Activated CD8-positive, alpha-beta memory T cell treated with anti-CD3 and anti-CD28 coated beads for 48 hours (primary cell): Measurements from ENCODE around the gene HASPIN.
A peak's percentile ranks its signal among the peaks of the same experiment; 100 is the strongest.
"Not testable (repeated sequence)": the region's sequence is repeated elsewhere in the genome, so short reads cannot be mapped to it uniquely, and the experiment has no call there.

Source experiments
- DNase-seq, 3 experiments: peaks; one replicate each; pipeline ENCODE4 v3.0.0-alpha.2; 2020; ENCODE audit warnings: low read depth in 2 of 3, low spot score in 2 of 3

HASPIN gene

DNA sequence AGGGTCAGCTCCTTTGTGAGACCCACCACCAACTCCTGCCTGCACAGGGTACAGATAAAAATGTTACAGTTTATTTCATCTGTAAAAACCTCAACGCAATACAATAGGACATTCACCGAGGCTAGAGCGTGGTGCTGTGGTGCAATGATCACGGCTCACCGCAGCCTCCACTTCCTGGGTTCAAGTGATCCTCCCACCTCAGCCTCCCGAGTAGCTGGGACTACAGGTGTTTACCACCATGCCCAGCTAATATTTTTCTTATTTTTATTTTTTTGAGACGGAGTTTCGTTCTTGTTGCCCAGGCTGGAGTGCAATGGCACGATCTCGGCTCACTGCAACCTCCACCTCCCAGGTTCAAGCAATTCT lies 11.2 kb downstream of the HASPIN start:
- not testable (repeated sequence) for DNase-seq

DNA sequence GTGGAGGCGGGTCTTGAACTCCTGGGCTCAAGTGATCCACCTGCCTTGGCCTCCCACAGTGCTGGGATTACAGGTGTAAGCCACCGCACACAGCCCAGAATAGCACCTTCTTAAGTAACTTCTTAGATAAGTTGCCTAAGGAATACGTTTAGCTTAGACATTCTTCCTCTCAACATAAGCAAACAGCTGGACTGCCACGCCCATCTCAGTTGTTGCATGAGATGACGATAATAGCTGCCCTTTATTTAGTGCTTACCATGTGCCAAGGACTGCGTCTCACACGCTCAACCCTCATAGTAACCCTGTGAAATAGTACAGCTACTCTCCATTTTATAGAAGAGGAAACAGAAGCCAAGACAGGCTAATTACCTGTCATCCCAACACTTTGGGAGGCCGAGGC lies 11.8 kb downstream of the HASPIN start:
- DNase-seq = no peak

DNA sequence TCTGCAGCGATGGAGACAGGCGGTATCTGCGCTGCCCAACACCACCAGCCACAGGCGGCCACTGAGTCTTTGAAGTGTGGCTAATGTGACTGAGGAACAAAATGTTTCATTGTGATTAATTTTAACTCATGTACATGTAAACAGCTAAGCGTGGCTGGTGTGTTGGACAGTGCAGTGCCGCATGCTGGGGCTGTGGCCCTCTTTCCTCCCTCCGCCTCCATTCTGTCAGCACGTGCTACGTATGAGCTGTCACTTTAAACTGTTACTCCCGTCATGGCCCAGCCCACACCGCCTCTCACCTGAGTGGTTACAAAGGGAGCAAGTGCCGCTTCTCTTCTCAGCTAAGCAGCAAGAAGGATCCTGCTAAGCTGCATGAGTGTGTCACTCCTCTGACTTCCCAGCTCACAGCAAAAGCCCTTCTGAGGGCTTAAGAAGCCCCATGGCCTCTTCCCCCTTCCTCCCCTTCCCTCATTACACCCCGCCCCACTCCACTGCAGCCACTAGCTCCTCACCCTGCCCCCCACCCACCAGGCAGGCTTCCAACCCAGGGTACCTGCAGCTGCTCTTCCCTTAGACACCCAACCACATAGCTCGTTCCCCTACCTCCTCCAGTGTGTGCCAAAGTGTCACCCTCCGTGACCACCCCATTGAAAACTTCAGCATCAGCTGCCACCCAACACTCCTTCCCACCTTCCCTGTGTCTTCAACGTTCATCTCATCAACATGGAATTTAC lies 15.0 kb downstream of the HASPIN start:
- peak in 1 of 3 experiments; percentile 50 for DNase-seq

DNA sequence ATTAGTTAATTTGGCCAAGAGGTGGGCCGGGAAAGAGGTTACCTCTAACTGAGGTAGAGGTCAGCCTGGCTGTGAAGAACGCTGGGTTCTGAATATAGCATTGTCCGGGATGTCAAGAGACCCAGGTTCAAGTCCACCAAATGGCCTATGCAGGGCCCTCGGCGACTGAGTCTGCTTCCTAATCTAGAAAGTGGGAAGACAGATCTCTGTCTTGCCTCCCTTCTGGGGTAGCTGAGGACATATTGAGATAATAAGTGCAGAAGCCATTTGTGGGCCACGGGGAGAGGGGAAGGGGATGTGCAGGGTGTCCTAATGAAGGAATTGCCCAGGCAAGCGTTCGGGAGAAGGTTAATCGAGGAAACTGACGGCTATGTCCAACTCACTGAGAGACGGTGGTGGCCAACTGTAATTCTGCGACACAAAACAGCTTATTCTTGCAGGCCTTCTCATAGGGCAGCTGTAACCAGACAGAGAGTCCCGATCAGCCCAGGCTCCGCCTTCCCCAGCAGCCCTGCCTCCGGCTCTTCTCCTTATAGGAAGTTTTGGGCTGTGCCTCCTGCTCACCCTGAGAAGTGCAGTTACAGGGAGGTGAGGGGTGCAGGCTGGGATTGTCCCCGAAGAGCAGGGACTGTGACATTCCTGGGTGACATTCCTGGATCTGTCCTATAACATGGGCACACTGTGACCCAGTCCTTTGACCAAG lies 15.9 kb downstream of the HASPIN start:
- no peak for DNase-seq

DNA sequence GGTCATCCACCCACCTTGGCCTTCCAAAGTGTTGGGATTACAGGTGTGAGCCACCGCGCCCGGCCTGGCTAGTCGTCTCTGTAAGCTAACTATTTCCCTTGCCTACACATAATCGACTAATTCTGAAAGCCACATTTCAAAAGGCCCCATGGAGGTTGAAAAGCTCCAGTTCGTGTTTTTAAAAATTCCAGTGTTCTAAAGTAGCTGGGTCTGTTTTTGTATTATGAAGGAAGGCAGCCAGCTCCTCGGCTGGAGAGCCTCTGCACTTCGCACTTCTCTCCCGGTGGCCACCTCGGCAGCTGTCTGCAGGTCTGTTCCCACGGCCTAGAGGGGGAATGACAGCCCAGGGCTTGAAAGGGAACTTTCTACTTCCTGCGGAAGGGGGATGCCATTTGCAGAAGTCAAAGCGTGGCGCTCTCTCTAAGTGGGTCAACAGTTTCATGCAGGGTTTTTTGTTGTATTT lies 16.9 kb downstream of the HASPIN start:
- no peak for DNase-seq

DNA sequence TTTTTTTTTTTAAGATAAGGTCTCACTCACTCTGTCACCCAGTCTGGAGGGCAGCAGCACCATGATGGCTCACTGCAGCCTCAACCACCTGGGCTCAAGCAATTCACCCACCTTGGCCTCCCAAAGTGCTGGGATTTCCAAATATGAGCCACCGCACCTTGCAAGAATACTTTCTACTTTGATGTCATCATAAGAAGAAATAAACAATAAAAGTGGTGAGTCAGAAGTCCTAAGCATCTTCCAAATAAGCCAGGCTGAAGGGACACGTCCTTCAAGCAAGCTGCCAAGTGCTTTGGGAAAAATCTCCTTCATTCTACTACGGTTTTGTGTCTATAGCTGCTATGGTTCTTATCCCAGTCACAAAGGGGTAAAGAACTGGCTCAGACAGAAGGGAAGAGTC lies 20.3 kb downstream of the HASPIN start:
- no peak for DNase-seq

DNA sequence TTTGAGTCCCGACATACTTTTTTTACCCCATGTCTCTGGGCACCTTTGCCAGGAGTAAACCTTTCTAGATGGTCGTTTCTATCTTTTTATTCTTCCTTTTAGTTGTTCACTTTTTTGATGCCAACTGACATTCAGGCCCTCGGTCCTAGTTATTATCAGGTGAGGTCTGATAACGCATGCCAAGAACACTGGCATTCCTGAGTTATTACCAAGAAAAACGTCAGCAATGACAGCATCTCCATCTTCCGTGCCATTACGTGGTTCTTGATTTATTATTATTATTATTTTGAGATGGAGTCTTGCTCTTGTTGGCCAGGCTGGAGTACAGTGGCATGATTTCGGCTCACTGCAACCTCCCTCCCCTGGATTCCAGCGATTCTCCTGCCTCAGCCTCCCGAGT lies 21.4 kb downstream of the HASPIN start:
- no peak for DNase-seq

DNA sequence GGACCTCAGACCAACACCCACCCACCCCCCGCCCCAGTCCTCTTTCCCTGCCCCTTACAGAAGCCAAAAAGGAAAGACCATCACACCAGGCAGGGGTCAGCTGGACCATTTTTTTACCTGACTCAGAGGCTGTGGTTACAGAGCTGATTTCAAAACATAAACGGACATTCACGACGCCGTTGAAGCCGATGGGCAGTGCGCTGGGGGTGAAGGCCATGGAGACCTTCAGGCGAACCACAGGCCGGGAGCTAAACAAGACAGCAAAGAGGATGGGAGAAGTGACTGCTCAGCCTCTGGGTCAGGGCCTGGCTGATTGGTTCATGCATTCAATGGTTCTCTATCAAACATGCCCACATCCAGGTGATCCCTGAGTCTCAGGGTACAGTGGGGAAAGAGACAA lies 24.1 kb downstream of the HASPIN start:
- no peak for DNase-seq

DNA sequence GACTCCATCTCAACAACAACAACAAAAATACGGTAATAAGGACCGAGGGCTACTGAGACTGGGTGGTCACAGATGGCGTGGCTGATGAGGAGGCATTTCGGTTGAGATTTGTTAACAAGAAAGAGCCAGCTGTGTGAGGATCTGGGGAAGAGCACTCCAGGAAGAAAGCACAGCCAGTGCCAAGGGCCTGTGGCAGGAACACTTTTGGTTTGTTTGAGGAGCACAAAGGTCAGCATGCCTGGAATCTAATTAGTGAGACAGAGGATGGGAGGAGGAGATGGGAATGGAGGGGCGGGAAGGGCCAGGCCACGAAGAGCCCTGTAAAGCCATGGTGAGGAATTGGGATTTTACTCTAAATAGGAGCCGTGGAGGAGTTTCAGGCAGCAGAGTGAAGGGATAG lies 24.9 kb downstream of the HASPIN start:
- DNase-seq = no peak

DNA sequence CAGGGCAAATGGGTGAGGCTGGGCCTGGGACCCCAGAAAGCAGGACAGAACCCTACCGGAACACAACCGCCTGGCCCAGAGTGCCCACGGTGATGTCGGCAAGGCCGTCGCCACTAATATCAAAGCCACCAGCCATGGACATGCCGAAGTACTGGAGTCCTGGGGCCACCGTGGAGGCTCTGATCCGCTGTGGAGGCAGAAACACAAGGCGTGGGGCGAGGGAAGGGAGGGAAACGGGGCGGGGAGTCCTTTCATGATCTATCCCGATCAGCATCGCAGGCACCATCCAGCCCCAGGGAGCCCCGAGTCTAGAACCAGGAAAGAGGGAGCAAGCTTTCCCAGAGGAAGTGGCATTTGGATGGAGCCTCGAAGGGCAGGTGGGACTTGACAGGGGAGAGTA lies 26.6 kb downstream of the HASPIN start:
- DNase-seq = no peak

DNA sequence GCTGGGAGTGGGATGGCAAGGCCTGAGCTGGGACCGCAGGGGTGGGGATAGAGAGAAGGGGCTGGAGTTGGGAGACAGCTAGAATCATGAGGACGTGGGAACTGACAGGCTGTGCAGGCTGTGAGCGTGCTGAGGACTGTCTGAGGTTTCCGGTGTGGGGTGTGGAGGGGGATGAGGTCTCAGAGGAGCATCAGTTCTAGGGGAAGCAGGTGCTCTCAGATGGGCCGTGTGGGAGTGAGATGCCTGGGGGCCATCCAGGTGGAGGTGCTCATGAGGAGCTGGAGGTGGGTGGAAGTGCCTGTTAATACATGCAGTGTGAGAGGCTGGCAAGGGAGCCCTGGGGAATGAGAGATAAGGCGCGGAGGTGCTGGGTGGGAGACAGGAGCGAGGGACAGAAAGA lies 27.2 kb downstream of the HASPIN start:
- no peak for DNase-seq

DNA sequence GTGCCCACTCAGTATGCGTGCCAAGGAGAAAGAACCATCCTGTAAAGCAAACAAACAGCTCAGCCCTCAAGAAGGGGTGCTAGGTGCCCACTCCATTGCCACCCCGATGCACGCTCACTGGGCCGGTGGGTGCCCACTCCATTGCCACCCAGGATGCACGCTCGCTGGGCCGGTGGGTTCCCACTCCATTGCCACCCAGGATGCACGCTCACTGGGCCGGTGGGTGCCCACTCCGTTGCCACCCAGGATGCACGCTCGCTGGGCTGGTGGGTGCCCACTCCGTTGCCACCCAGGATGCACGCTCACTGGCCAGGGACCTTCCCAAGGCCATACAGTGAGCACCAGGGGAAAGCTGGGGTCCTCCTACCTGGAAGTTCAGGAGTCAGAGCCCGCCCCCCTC lies 28.1 kb downstream of the HASPIN start:
- DNase-seq = no peak

DNA sequence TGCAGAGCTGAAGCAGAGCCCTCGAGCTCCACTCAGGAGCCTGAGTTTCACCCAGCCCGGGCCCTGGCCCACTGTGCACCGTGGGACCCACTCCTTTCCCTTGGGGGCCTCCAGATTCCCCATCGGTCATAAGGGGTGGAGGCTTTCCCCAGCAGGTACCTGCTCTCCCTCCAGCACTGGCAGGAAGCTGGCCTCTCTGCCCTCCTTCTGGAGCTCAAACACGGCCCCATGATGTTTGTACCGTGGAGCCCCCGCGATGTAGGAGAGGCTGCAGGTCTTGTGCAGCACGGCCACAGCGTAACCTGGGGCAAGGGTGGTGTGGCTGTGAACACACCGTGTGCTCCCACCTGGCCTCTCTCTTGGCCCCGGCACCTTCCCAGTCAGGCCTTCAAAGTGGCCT lies 29.9 kb downstream of the HASPIN start:
- DNase-seq = no peak

DNA sequence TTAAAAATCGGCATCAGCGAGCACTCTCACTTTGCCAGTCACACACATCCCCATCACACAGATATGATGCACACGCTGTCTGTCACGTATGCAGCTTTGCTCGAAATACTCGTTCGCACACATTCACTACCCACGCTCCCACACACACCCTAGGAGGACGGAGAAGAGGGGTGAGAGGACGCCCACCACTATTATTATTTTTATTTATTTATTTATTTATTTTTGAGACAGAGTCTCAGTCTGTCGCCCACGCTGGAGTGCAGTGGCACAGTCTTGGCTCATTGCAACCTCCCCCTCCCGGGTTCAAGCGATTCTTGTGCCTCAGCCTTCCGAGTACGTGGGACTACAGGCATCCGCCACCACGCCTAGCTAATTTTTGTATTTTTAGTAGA lies 30.4 kb downstream of the HASPIN start:
- DNase-seq = no peak

DNA sequence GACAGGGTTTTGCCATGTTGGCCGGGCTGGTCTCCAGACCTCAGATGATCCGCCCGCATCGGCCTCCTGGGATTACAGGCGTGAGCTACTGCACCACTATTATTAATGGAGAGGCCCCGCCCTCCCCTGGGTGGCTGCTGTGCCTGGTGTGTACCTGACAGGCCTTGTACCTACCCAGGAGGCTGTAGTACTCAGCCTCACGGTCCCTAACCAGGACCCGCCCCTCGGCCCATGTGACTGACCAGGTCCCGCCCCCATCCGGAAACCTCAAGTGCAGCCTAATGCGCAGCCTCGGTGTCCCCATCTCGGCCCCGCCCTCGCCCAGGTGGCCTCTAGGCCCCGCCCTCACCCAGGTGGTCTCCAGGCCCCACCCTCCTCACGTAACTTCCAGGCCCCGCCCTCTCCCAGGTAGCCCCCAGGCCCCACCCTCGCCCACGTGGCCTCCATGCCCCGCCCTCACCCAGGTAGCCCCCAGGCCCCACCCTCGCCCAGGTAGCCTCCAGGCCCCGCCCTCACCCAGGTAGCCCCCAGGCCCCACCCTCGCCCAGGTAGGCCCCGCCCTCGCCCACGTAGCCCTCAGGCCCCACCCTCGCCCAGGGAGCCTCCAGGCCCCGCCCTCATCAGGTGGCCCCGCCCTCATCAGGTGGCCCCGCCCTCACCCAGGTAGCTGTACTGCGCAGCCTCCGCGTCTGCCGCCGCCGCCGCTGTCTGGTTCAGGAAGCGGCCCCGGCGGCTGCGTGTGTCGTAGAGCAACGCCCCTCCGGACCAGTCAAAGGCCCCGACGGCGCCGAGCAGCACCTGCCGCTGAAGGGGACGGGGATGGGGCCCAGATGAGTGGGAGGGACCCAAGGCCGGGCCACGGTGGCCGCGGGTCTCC lies 31.0 kb downstream of the HASPIN start:
- peak in 1 of 3 experiments; percentile 45 for DNase-seq

DNA sequence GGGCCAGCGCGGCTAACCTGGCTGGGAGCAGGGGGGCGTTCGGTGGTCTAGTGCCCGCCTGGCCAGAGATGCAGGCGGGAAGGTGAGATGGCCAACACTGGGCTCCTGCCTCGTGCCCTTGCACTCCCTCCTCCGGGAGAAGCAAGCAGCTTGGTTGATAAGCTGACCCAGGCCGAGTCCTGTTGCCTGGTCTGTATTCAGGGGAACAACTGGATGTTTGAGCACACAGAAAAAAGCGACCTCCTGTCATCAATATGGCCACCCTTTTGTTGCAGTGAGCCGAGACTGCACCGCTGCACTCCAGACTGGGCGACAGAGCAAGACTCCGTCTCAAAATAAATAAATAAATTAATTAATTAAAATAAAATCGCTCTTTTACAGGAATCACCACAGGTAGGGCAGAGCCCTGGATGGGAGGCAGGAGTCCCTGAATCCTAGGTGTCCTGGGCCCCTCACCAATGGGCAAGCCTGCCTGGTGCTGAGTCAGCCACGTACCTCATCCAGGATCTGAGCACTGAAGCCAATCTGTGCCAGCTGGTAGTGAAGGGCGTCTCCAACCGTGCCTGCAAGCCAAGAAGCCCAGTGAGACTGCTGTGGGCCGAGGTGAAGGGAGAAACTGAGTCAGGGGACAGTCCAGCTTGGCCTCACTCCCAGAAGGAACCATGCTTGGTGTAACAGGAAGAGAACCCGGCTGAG lies 31.8 kb downstream of the HASPIN start:
- no peak for DNase-seq

DNA sequence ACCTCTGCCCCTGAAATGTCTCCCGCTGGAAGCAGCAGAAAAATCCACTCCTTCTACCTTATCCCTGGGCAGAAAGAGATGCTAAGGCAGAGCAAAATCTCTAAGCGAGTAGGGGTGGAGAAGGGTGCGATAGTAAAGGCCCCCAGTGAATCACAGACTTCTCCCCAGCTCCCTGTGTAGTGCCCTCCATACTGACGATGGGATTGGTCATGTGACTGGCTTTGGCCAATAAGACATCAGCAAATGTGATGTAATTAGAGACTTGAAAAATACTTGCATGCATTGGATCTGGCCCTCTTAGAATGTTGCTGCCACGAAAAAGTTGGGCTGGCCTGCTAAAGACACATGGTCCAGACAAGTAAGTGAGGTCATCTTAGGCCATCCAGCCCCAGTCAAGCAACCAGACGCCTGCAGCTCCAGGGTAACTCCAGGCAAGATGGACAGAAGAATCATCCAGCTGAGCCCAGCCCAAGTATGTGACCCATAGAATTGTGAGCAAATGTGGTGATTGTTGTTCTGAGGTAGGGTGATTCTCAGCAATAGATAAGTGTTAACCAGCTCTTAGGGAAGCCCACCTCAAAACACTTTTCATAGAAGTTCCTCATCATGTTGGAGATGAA lies 36.0 kb downstream of the HASPIN start:
- DNase-seq = no peak

DNA sequence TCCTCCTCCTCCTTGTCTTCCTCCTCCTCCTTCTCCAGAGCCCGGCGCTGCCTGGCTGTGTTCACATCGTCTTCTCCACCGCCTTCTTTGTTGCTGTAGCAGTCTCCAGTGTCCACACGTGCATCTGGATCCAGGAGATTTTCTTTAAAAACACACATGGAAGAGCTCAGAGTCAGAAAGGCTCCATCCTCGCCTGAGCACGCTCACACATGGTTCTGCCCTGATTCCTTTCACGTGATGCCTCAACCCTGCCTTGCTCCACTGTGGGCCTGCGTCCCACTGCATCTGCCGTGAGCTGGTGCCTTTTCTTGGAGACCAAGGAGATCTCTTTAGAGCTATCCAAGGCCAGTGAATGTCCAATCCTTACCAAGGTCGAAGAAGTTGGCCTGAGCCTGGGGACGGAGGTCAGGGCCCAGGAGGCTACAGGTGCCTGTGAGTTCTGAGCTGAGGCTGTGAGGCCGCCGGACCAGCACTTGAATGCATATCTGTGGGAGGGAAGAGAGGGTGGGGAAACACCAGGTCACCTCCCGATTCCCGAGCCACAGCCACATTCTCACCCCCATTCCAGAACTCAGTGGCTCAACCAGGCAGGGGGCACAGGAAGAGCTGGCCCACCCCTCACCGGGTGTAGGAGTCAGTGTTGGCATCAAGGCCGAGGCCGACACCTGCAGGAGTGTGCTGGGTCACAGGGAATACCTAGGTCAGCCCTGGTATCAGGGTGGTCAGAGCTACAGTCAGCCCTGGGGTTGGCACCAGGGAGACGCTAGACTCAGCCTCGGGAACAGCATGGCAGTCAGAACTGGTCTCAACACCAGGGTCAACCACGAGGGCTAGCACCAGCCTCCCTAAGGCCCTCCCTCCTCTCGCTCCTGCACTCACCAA lies 37.6 kb downstream of the HASPIN start:
- no peak for DNase-seq

DNA sequence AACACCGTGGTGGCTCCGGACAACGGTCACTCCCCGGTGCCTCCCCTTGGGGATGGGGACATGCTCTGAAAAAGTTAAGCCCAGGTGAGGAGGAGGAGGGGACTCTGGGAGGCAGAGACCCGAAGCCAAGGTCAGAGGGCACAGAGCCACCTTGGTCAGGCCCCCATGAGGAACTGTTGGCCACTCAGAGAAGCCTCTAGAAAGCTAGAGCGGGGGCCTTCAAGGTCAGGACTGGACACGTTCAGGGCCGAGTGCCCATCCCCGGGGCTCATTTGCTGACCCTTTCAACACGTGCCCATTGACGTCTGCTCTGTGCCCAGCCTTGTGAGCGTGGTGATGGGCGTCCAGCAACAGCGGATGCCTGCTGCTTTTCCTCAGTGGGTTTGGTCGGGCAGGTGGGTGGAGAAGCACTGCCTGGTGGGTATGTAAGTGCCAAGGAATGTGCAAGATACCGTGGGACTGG lies 38.2 kb downstream of the HASPIN start:
- no peak for DNase-seq
